ENCODE measurements around the gene PPARG.

DNA sequence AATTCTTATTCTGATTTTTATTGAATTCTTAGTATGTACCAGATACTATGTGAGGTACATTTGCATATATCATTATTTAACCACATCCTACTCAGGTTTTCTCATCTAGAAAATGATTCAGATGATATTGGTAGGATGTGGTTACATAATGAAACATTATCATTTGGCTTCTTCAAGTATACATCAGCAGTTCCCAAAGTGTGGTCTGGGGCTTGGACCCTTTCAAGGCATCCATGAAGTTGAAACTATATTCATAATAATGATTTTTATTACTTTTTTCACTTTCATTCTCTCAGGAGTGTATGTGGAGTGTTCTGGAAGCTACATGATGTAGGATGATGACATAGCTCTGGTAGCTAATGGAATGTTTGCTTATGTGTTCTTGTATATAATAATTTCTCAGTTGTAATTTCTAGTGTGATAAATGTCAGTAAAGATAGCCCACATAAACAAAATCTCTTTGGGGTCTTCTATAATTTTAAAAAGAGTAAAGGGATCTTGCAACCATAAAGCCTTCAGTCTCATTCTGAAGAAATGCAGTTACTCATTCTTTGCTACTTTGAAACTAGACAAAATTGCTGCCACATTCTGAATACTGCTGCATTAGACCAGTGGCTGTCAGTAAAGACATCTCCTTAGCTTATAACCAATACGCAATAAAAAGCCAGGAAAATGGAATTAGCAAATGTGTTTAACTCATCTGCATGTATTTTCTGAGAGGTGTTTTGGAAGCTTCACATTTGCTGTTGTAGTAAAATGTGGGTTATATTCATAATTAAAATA, 95.8 kb downstream of the PPARG start:
- TF ChIP-seq, protein P1, sequence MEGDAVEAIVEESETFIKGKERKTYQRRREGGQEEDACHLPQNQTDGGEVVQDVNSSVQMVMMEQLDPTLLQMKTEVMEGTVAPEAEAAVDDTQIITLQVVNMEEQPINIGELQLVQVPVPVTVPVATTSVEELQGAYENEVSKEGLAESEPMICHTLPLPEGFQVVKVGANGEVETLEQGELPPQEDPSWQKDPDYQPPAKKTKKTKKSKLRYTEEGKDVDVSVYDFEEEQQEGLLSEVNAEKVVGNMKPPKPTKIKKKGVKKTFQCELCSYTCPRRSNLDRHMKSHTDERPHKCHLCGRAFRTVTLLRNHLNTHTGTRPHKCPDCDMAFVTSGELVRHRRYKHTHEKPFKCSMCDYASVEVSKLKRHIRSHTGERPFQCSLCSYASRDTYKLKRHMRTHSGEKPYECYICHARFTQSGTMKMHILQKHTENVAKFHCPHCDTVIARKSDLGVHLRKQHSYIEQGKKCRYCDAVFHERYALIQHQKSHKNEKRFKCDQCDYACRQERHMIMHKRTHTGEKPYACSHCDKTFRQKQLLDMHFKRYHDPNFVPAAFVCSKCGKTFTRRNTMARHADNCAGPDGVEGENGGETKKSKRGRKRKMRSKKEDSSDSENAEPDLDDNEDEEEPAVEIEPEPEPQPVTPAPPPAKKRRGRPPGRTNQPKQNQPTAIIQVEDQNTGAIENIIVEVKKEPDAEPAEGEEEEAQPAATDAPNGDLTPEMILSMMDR (IDR thresholded peaks at IDR 0.05) = no peak
- TF ChIP-seq POLR2A (IDR thresholded peaks at IDR 0.05) (no peak), POLR2AphosphoS5 (IDR thresholded peaks at IDR 0.05) (no peak), EP300 (IDR thresholded peaks at IDR 0.05) (no peak)

Data from upper lobe of left lung (tissue), 4 donors.